Lower leg skin (tissue), 3 donors: ENCODE data around the gene SOAT1.

ENCODE experiments used
- POLR2A ChIP-seq, 2 donors: fragments of 450-650 bp; IDR thresholded peaks; one replicate each; pipeline ENCODE4 v1.6.1; 2016 to 2017; ENCODE audit warnings: antibody characterized with exemption in 2 of 2, mild to moderate bottlenecking in 1 of 2, moderate library complexity in 1 of 2
- TF ChIP-seq, protein P1 (sequence below), 3 donors: fragments of 450-650 bp; IDR thresholded peaks; one replicate each; pipeline ENCODE4 v1.5.1; 2016; ENCODE audit warnings: antibody characterized with exemption in 3 of 3, mild to moderate bottlenecking in 3 of 3, moderate library complexity in 2 of 3

DNA sequence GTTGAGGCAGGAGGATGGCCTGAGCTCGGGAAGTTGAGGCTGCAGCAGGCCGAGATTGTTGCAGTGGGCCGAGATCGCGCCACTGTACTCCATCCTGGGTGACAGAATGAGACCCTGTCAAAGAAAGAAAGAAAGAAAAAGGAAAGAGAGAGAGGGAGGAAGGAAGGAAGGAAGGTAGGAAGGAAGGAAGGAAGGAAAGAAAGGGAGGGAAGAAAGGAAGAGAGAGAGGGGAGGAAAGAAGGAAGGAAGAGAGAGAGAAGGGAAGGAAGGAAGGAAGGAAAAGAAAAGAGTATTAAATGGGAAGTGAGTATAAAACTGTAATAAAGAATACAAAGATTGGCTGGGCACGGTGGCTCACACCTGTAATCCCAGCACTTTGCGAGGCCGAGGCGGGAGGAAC is 45.7 kb upstream of the SOAT1 start:
- no peak for TF ChIP-seq POLR2A (IDR thresholded peaks at IDR 0.05)
- TF ChIP-seq, protein P1, sequence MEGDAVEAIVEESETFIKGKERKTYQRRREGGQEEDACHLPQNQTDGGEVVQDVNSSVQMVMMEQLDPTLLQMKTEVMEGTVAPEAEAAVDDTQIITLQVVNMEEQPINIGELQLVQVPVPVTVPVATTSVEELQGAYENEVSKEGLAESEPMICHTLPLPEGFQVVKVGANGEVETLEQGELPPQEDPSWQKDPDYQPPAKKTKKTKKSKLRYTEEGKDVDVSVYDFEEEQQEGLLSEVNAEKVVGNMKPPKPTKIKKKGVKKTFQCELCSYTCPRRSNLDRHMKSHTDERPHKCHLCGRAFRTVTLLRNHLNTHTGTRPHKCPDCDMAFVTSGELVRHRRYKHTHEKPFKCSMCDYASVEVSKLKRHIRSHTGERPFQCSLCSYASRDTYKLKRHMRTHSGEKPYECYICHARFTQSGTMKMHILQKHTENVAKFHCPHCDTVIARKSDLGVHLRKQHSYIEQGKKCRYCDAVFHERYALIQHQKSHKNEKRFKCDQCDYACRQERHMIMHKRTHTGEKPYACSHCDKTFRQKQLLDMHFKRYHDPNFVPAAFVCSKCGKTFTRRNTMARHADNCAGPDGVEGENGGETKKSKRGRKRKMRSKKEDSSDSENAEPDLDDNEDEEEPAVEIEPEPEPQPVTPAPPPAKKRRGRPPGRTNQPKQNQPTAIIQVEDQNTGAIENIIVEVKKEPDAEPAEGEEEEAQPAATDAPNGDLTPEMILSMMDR (IDR thresholded peaks at IDR 0.05): no peak
